Activated CD8-positive, alpha-beta T cell treated with anti-CD3 and anti-CD28 coated beads for 36 hours (primary cell): ENCODE data around the gene TCF19. TPM values are rescaled to one million over a fixed set of nuclear protein-coding genes. Genes with fewer than 3 reads are reported as not detected.
"Not testable (repeated sequence)": the region's sequence is repeated elsewhere in the genome, so short reads cannot be mapped to it uniquely, and the experiment has no call there.

ENCODE experiments used
- ATAC-seq: fragments of 200-7000 bp; cut with Tn5 transposase; one replicate; pipeline ENCODE4 v1.10.0; 2021; ENCODE audit warnings: mild to moderate bottlenecking, moderate library complexity
- CTCF ChIA-PET: fragments of 350-600 bp; sonication (Branson Sonifier 250); formaldehyde crosslinking; loops from one replicate; lab custom pipeline; 2021; ENCODE audit warnings: antibody characterized with exemption; lab: Charles Lee
- POLR2A ChIA-PET: fragments of 350-600 bp; sonication (Branson Sonifier 250); formaldehyde crosslinking; loops from one replicate; lab custom pipeline; 2021; ENCODE audit warnings: antibody characterized with exemption; lab: Charles Lee
- DNase-seq: peaks from one replicate; pipeline ENCODE4 v3.0.0-alpha.2; 2020
- H3K27ac Mint-ChIP-seq: one replicate; pipeline ENCODE4 v1.8.0; 2021; ENCODE audit warnings: mild to moderate bottlenecking, mixed read lengths
- H3K27me3 Mint-ChIP-seq: one replicate; pipeline ENCODE4 v1.8.0; 2021; ENCODE audit warnings: mixed read lengths
- H3K36me3 Mint-ChIP-seq: one replicate; pipeline ENCODE4 v1.8.0; 2021; ENCODE audit warnings: low read depth, mixed read lengths
- H3K4me1 Mint-ChIP-seq: one replicate; pipeline ENCODE4 v1.8.0; 2021; ENCODE audit warnings: low read depth, mixed read lengths
- H3K4me3 Mint-ChIP-seq: one replicate; pipeline ENCODE4 v1.8.0; 2021; ENCODE audit warnings: mild to moderate bottlenecking, moderate library complexity, mixed read lengths
- H3K9me3 Mint-ChIP-seq: one replicate; pipeline ENCODE4 v1.8.0; 2021; ENCODE audit warnings: mixed read lengths
- CTCF ChIP-seq: fragments of 200-600 bp; IDR thresholded peaks from one replicate; pipeline ENCODE4 v1.8.0; 2022; ENCODE audit warnings: antibody characterized with exemption, mild to moderate bottlenecking
- intact Hi-C: fragments of 100-400 bp; cut with micrococcal nuclease; formaldehyde crosslinking; loops from one replicate; pipeline ENCODE4 v1.10.0; 2022
- total RNA-seq, 2 experiments: library from RNA; stranded (reverse); gene quantifications; one replicate each; pipeline ENCODE4 v1.2.3, GENCODE V29; 2021

Gene TCF19
- total RNA-seq, 2 experiments from 2014 or later, result 91.9 to 92.9 TPM

- TF ChIP-seq CTCF, result no peak
- no peaks in the 10 kb centered on the region for H3K27me3 Mint-ChIP-seq
- ChIA-PET POLR2A (interaction anchor here (0.7 to 2.3 kb wide), 11 partner anchors 25 to 582 kb away, joined by 3 to 15 read pairs (median 4); partner anchors contain the start of gene TCF19), CTCF (interaction anchor here (0.7 to 3.8 kb wide), 4 partner anchors 9 to 178 kb away, joined by 3 to 38 read pairs (median 4); no protein-coding TSS in a partner anchor)
- H3K36me3 Mint-ChIP-seq, result peaks cover 34% of the 10 kb centered on the region
- peaks cover 49% of the 10 kb centered on the region for H3K4me1 Mint-ChIP-seq
- intact Hi-C loops, result loop anchor here (2.0 to 5.0 kb wide), 2 partner anchors 75 to 169 kb away; partner anchors contain the start of gene HLA-C
- ATAC-seq, result peak; percentile 81
- H3K27ac Mint-ChIP-seq, result peak overlapping the region; percentile 96
- peak overlapping the region; percentile 80 for H3K4me3 Mint-ChIP-seq
- H3K9me3 Mint-ChIP-seq, result peaks cover 12% of the 10 kb centered on the region
- DNase-seq, result peak; percentile 99
Measured at GRCh38 chr6:31197559-31198305, 39.3 kb downstream of the TCF19 start.

- ATAC-seq, DNase-seq, H3K27me3 Mint-ChIP-seq: not testable (repeated sequence)
- H3K4me1 Mint-ChIP-seq, result peaks cover 60% of the 10 kb centered on the region
- ChIA-PET CTCF (interaction anchor here (3.8 kb wide), 1 partner anchor 168 kb away, joined by 38 read pairs; no protein-coding TSS in a partner anchor), POLR2A (interaction anchor here (0.9 to 1.7 kb wide), 4 partner anchors 24 to 155 kb away, joined by 3 to 4 read pairs (median 3); no protein-coding TSS in a partner anchor)
- H3K27ac Mint-ChIP-seq, result peak overlapping the region; percentile 84
- H3K4me3 Mint-ChIP-seq, result peak overlapping the region; percentile 80
- peaks cover 34% of the 10 kb centered on the region for H3K36me3 Mint-ChIP-seq
- intact Hi-C loops, result loop anchor here (5.0 kb wide), 1 partner anchor 73 kb away; the partner anchor contains the start of gene HLA-C
- H3K9me3 Mint-ChIP-seq, result peaks cover 12% of the 10 kb centered on the region
Measured at GRCh38 chr6:31199105-31199452, 40.7 kb downstream of the TCF19 start.

DNA sequence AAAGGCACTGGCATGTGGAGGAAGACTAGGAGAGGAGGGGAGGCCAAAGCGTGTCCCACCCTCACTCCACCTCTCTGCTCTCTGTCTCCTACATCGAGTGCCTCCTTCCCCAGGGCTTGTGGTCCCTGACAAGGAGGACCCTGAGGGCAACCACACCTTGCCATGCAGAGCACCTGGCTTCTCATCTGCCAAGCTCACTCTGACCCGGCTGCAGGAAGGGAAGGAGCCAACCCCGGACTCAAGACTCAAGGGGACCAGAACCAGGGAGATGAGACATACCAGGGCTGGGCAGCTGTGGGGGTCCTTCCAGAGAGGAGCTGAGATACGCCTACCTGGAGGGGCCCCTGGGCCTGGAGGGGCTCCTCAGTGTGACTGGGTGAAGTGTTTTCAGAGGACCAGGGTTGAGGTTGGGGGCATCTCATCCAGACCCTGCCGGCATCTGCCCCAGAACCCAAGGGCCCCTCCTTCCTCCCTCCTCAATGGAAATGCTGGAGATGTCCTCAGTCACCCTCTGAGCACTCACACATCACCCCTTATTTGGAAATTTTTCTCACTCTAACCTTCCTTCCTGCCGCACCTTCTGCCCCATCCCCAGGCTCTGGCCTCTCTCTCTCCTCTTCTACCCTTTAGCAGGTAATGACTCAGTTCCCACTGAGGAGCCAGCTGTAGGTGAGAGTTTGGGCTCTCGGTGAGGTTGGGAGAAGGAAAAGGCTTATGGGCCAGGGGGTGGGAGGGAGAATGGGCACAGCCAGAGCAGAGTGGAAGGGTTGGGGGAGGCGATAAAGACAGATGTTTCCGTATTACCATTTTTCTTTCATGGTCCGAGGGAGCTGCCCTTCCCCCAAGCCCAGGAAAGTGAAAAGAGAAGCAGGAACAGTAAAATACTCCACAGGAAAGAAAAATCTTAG, 44.1 kb downstream of the TCF19 start:
- CTCF ChIA-PET, result interaction anchor here (3.0 kb wide), 1 partner anchor 163 kb away, joined by 20 read pairs; no protein-coding TSS in a partner anchor
- intact Hi-C loops, result loop anchor here (5.0 kb wide), 1 partner anchor 150 kb away; no protein-coding TSS in a partner anchor
- DNase-seq (peak; percentile 45), ATAC-seq (no peak)
- no peak for TF ChIP-seq CTCF
- POLR2A ChIA-PET, result interaction anchor here (0.6 to 1.7 kb wide), 9 partner anchors 12 to 198 kb away, joined by 3 to 5 read pairs (median 3); partner anchors contain the start of gene TCF19
- peaks cover 22% of the 10 kb centered on the region for H3K36me3 Mint-ChIP-seq
- peaks cover 8% of the 10 kb centered on the region for H3K9me3 Mint-ChIP-seq
- peak overlapping the region; percentile 97 for H3K27ac Mint-ChIP-seq
- no peaks in the 10 kb centered on the region for H3K27me3 Mint-ChIP-seq
- H3K4me3 Mint-ChIP-seq, result peak overlapping the region; percentile 85
- H3K4me1 Mint-ChIP-seq, result peaks cover 55% of the 10 kb centered on the region

DNA sequence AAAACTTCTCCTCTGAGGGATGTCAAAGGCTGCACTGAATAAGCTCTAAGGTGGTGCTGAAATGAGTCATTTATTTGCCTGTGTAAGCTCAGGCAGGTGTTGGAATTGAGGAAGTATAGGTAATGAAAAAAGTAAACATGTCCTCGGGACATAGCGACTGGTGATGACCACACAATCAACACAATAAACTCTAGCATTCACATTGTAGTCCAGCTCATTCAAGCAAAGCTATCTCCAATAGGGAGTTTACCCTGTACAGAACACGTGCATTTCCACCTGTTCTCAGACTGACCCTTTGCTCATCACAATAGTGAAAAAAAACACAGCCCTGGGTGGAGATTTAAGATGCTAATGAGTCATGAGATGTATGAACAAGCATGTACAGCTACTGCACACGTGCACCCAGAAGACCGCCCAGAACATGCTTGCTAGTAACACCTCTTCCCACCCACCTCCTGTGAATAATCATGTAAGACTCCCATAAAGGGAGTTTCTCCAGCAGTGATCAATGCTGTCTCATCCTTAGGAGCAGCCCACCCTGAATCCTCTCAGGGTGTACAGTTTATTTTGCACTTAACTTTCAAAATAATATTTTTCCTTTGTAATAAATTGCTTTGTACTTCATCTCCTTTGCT, 45.1 kb downstream of the TCF19 start:
- DNase-seq (peak; percentile 73), ATAC-seq (peak; percentile 74)
- Mint-ChIP-seq H3K4me3 (peak overlapping the region; percentile 85), H3K36me3 (peaks cover 20% of the 10 kb centered on the region), H3K4me1 (peaks cover 59% of the 10 kb centered on the region), H3K9me3 (peaks cover 8% of the 10 kb centered on the region), H3K27me3 (no peaks in the 10 kb centered on the region), H3K27ac (peak overlapping the region; percentile 97)
- intact Hi-C loops, result loop anchor here (5.0 kb wide), 1 partner anchor 149 kb away; no protein-coding TSS in a partner anchor
- TF ChIP-seq CTCF, result no peak
- ChIA-PET CTCF (interaction anchor here (3.0 kb wide), 1 partner anchor 162 kb away, joined by 20 read pairs; no protein-coding TSS in a partner anchor), POLR2A (interaction anchor here (0.6 to 1.7 kb wide), 9 partner anchors 12 to 197 kb away, joined by 3 to 5 read pairs (median 3); partner anchors contain the start of gene TCF19)
